ENCODE measurements around the gene TSHR.

DNA sequence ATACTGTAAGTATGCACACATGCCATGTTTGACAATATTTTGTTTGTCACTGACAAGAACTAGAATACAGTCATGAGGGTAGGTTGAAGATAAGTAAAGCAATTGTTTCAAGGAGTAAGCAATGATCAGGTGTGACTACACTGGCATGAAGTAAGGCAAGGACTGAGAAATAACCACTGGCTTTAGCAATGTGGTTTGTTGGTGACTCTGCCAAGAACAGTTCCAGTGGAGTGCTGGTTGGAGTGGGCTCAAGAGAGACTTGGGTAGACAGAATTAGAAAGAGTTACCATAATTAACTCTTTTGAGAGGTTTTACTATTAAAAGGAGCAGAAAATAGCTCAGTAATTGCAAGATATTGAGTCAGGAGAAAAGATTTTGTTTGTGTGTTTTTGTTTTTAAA is 135.7 kb downstream of the TSHR start:
- TF ChIP-seq POLR2AphosphoS5 (IDR thresholded peaks at IDR 0.05; ENCODE audit: borderline replicate concordance, low read depth, low read length) = no peak
- no peak for TF ChIP-seq EZH2 (IDR thresholded peaks at IDR 0.05)

Data from SK-N-MC (cell line).